PC-9 (cell line): ENCODE results near the gene CISD3.

Source experiments
- EZH2 ChIP-seq: fragments of 200-600 bp; sonication (generic); IDR thresholded peaks from 2 replicates; pipeline ENCODE4 v1.8.0; 2017; ENCODE audit warnings: antibody characterized with exemption, low read depth
- TF ChIP-seq, protein P1 (sequence below): fragments of 200-600 bp; sonication (generic); conservative IDR thresholded peaks from 2 replicates; pipeline ENCODE4 v1.6.1; 2017; ENCODE audit warnings: mixed run types, antibody characterized with exemption, mild to moderate bottlenecking, moderate library complexity

DNA sequence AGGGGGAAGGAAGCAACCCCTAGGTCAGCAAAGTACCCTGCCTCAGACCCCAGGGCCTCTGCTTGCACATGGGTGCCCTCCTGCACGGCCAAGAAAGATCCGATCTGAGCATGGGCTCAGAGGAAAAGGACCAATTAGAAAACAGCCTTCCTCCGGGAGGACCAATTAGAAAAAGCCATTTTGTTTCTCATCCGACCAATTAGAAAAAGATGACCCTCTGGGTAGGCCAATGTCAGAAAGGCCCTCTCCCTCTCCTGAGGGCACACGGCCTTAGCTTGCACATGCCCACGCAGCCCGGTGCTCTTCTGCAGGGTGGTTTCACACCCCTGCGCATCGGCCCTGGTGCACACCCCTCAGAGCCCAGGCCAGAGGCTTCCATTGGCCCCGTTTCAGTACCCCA, 5.1 kb upstream of the CISD3 start:
- TF ChIP-seq, protein P1, sequence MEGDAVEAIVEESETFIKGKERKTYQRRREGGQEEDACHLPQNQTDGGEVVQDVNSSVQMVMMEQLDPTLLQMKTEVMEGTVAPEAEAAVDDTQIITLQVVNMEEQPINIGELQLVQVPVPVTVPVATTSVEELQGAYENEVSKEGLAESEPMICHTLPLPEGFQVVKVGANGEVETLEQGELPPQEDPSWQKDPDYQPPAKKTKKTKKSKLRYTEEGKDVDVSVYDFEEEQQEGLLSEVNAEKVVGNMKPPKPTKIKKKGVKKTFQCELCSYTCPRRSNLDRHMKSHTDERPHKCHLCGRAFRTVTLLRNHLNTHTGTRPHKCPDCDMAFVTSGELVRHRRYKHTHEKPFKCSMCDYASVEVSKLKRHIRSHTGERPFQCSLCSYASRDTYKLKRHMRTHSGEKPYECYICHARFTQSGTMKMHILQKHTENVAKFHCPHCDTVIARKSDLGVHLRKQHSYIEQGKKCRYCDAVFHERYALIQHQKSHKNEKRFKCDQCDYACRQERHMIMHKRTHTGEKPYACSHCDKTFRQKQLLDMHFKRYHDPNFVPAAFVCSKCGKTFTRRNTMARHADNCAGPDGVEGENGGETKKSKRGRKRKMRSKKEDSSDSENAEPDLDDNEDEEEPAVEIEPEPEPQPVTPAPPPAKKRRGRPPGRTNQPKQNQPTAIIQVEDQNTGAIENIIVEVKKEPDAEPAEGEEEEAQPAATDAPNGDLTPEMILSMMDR, result no peak
- TF ChIP-seq EZH2, result no peak
